Measurements from ENCODE around the gene FAXDC2.
A peak's percentile ranks its signal among the peaks of the same experiment; 100 is the strongest.
"Not testable (repeated sequence)": the region's sequence is repeated elsewhere in the genome, so short reads cannot be mapped to it uniquely, and the experiment has no call there.

Gene FAXDC2

DNA sequence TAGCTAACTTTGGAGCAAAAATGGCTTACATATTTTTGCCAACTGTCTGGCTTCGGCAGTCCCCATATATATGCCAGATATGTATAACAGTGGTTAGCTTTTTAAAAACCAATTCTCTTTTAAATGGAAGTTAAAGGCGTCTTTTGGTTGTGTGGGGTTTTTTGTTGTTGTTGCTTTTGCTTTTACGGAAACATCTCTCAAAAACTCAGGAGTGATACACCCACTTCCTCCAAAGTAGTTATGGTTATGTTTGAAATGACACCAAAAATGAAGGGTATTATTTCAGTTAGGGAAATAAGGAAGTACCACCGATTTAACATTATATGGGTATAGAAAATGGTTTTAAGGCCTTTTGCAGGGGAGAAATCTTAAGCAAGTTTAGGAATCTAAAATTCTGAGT lies 10.4 kb upstream of the FAXDC2 start:
- no peak for DNase-seq

DNA sequence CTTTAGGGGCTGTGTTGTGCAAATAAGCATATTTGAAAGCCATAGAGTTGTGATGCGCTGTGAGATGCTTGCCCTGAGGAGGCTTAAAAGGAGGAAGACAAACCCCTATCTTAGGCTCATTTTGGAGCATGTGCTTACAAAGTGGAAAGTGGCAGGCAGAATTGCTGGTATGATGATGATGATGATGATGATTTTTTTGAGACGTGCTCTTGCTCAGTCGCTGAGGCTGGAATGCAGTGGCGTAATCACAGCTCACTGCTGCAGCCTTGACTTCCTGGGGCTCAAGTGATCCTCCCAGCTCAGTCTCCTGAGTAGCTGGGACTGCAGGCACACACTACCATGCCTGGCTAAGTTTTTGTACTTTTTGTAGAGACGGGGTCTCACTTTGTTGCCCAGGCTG lies 9.7 kb upstream of the FAXDC2 start:
- no peak for DNase-seq

DNA sequence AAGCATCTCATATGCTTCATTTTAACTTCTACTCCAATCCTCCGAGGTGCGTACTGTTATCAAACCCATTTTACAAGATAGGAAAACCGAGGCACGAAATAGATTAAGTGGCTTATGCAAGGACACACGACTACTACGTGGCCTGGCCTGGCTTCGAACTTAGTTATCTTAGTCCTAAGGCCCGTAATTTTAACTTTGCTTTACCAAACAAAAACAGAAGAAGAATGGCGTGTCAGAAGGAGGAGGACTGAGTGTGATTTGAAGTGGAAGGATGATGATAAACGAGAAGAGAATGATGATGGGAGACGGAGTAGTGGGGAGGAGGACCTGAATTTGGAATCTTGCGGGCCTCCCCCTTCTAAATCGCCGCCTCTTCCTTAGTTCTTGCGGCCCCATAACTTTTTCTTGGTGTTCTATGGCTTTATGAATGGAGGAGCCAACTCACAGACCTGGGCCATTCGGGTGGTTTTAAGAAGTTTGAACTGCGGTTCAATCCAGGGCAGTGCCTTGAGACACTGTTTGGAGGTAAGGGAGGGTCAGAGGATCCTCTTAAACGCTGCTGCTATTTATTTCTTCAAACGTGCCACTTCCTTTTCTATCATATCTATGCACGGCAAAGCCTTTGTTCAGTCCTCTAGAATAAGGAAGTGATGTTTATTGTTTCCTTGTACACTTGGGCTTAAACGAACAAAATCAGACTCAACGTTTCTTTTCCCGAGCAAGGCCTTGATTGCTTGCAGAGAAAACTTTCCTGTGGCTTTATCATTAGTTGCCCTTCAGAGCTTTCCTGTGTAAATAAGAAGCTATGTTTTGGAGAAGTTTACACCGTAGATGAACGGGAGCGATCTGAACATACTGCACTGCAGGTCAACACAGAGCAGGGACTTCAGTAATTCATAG lies 8.8 kb upstream of the FAXDC2 start:
- DNase-seq, result peak; percentile 35

- DNase-seq, result peak; percentile 98
These were observed 8.0 kb upstream of the FAXDC2 start, which contains the start of gene CNOT8 for GRCh38 chr5:154858297-154858971. Gene CNOT8, plus strand, starts transcription at chr5:154858627. Its CDS starts 4,652 bp downstream, at chr5:154863279.

- DNase-seq, result peak; percentile 95
These were observed 7.3 kb upstream of the FAXDC2 start for GRCh38 chr5:154857530-154858296.

DNA sequence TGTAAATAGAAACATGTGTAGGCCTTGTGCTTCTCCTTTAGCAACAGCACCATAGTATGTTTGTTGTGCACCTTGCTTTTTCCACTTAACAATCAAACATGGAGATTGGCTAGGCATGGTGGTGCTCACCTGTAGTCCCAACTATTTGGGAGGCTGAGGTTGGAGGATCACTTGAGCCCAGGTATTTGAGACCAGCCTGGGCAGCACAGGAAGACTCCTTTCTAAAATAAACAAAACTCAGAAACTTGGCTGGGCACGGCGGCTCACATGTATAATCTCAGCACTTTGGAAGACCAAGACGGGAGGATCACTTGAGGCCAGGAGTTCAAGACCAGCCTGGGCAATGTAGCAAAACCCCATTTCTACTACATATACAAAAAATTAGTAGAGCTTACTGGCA lies 948 bp upstream of the FAXDC2 start:
- DNase-seq, result no peak

GRCh38 chr5:154849791-154850201 lies 607 bp downstream of the FAXDC2 start:
- DNase-seq, result no peak

GRCh38 chr5:154849264-154849785 lies 1.1 kb downstream of the FAXDC2 start:
- no peak for DNase-seq

DNA sequence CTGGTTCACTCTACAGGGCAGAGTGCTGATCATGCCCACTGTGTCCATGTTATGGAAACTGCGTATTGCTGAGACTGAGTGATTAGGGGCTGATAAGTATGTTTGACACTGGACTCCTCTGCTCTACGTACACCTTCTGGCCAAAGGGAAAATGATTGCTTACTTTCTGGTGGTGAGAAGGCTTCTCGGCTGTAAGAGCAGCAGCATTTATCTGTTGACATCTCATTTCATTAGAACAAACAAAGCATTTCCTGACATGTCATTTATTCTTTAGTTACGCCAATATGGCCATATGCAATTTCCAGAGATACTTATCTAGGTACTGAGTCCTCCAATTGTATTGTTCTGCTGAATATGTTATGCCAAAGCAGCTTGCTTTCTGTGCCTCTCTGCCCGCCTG lies 5.6 kb downstream of the FAXDC2 start:
- DNase-seq, result no peak

GRCh38 chr5:154842689-154843530 lies 7.5 kb downstream of the FAXDC2 start:
- DNase-seq, result no peak

DNA sequence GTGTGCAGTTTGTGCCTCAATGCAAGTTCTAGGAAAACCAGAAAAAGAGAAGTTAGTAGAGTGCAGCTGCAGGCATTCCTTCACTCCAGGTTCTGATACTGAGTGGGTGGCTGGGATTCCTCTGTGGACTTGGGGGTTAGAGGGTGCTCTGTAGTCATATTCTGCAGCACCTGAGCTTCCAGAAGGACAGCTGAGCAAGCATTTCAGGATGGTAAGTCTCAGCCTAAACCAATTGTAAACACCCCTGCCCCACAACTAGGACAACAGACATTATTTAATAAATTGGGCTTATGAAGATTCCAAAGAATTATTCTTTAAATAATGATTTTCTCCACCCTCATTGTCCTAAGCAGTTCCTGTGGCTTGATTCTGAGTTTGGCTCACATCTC lies 9.1 kb downstream of the FAXDC2 start:
- DNase-seq, result no peak

- no peak for DNase-seq
These were observed 9.7 kb downstream of the FAXDC2 start for GRCh38 chr5:154840435-154841272.

GRCh38 chr5:154837009-154837901 lies 13.1 kb downstream of the FAXDC2 start:
- no peak for DNase-seq

- DNase-seq, result no peak
These were observed 14.2 kb downstream of the FAXDC2 start for GRCh38 chr5:154836225-154836624.

DNA sequence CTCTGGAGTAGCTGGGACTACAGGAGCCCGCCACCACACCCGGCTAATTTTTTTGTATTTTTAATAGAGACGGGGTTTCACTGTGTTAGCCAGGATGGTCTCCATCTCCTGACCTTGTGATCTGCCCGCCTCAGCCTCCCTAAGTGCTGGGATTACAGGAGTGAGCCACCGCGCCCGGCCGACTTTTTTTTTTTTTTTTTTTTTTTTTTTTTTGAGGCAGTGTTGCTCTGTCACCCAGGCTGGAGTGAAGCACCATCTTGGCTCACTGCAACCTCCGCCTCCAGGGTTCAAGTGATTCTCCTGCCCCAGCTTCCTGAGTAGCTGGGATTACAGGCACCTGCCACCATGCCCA lies 14.7 kb downstream of the FAXDC2 start:
- not testable (repeated sequence) for DNase-seq

DNA sequence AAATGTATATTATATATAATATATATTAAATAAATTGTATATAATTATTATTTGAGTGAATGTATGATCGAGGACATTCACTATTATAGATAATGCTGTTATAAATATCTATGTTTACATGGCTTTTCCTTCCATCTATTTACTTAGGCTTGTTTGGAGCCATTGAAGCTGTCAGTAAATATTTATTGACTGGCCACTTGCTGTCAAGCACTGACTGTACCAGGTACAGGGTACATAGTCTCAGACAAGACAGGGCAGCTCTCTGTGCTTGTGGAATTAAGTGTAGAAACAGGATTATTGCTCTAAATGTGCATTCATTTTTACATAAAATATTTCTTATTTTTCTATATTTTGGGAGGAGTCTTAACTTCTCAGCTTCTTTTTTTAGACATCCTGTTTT lies 16.4 kb downstream of the FAXDC2 start:
- DNase-seq, result no peak

DNA sequence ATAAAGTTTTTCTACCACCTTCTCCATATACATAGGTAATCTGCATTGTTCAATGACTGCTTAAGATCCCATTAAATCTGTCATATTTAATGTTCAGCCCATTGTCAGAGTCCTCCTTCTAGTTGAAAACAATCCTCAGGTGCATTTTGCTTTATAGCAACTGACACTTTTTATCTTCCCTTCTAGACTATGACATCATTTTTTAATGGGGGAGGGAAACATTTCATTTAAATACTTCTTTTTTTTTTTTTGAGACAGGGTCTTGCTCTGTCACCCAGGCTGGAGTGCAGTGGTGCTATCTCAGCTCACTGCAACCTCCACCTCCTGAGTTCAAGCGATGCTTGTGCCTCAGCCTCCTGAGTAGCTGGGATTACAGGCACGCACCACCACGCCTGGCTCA lies 17.6 kb downstream of the FAXDC2 start:
- DNase-seq, result not testable (repeated sequence)

GRCh38 chr5:154831451-154831850 lies 19.0 kb downstream of the FAXDC2 start:
- DNase-seq, result no peak

DNA sequence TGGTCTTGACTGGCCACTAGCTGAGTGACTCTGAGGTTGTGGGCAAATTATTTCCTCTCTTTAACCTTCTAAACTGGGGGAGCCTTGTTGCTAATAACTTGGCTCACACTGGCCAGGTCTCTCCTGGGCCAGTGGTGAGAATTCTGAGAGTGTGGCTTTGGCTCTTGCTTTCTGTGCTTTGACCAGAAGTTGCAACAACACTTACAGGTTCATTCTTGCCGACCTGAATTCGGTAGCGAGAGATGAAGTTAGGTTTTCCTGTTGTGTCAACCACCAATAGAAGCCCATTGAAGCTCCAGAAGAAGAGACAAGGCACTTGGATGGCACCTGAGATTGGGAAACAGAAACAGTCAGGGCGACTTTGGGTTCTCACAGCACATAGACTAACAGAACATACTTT lies 19.8 kb downstream of the FAXDC2 start:
- no peak for DNase-seq

GRCh38 chr5:154830219-154830595 lies 20.2 kb downstream of the FAXDC2 start:
- DNase-seq, result no peak
